Cardiac fibroblast (primary cell): ENCODE data around the gene IFITM1.

Source experiments
- DNase-seq, 2 donors: peaks; one replicate each; pipeline versions ENCODE4 v3.0.0 to v3.0.0-alpha.2; 2010; ENCODE audit warnings: low read depth in 2 of 2
- H3K4me3 ChIP-seq, 2 donors: replicated peaks in 1 of 2; 1 replicate in 1 of 2; 2 replicates in 1 of 2; pipeline ENCODE4 v1.5.1; 2011; ENCODE audit warnings: low read depth in 2 of 2, low read length in 2 of 2, mild to moderate bottlenecking in 2 of 2, moderate library complexity in 1 of 2
- TF ChIP-seq, protein P1 (sequence below): IDR thresholded peaks from one replicate; pipeline ENCODE4 v1.5.1; 2011; ENCODE audit warnings: low read depth, mild to moderate bottlenecking, low read length, inconsistent platforms

IFITM1 gene

DNA sequence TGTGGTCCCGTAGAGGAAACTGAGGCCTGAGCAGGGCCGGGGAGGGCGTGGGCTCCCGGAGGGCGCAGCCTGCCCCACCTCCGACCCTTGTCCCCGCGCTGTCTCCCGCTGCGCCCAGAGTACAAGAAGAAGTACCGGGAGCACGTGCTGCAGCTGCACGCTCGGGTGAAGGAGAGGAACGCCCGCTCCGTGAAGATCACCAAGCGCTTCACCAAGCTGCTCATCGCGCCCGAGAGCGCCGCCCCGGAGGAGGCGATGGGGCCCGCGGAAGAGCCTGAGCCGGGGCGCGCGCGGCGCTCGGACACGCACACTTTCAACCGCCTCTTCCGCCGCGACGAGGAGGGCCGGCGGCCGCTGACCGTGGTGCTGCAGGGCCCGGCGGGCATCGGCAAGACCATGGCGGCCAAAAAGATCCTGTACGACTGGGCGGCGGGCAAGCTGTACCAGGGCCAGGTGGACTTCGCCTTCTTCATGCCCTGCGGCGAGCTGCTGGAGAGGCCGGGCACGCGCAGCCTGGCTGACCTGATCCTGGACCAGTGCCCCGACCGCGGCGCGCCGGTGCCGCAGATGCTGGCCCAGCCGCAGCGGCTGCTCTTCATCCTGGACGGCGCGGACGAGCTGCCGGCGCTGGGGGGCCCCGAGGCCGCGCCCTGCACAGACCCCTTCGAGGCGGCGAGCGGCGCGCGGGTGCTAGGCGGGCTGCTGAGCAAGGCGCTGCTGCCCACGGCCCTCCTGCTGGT is 33.7 kb upstream of the IFITM1 start:
- peak; percentile 40 to 42 for DNase-seq
- TF ChIP-seq, protein P1, sequence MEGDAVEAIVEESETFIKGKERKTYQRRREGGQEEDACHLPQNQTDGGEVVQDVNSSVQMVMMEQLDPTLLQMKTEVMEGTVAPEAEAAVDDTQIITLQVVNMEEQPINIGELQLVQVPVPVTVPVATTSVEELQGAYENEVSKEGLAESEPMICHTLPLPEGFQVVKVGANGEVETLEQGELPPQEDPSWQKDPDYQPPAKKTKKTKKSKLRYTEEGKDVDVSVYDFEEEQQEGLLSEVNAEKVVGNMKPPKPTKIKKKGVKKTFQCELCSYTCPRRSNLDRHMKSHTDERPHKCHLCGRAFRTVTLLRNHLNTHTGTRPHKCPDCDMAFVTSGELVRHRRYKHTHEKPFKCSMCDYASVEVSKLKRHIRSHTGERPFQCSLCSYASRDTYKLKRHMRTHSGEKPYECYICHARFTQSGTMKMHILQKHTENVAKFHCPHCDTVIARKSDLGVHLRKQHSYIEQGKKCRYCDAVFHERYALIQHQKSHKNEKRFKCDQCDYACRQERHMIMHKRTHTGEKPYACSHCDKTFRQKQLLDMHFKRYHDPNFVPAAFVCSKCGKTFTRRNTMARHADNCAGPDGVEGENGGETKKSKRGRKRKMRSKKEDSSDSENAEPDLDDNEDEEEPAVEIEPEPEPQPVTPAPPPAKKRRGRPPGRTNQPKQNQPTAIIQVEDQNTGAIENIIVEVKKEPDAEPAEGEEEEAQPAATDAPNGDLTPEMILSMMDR: no peak
- no peak overlapping the region for H3K4me3 ChIP-seq

DNA sequence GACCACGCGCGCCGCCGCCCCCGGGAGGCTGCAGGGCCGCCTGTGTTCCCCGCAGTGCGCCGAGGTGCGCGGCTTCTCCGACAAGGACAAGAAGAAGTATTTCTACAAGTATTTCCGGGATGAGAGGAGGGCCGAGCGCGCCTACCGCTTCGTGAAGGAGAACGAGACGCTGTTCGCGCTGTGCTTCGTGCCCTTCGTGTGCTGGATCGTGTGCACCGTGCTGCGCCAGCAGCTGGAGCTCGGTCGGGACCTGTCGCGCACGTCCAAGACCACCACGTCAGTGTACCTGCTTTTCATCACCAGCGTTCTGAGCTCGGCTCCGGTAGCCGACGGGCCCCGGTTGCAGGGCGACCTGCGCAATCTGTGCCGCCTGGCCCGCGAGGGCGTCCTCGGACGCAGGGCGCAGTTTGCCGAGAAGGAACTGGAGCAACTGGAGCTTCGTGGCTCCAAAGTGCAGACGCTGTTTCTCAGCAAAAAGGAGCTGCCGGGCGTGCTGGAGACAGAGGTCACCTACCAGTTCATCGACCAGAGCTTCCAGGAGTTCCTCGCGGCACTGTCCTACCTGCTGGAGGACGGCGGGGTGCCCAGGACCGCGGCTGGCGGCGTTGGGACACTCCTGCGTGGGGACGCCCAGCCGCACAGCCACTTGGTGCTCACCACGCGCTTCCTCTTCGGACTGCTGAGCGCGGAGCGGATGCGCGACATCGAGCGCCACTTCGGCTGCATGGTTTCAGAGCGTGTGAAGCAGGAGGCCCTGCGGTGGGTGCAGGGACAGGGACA is 32.9 kb upstream of the IFITM1 start:
- H3K4me3 ChIP-seq: no peak overlapping the region
- TF ChIP-seq, protein P1: no peak
- no peak for DNase-seq

DNA sequence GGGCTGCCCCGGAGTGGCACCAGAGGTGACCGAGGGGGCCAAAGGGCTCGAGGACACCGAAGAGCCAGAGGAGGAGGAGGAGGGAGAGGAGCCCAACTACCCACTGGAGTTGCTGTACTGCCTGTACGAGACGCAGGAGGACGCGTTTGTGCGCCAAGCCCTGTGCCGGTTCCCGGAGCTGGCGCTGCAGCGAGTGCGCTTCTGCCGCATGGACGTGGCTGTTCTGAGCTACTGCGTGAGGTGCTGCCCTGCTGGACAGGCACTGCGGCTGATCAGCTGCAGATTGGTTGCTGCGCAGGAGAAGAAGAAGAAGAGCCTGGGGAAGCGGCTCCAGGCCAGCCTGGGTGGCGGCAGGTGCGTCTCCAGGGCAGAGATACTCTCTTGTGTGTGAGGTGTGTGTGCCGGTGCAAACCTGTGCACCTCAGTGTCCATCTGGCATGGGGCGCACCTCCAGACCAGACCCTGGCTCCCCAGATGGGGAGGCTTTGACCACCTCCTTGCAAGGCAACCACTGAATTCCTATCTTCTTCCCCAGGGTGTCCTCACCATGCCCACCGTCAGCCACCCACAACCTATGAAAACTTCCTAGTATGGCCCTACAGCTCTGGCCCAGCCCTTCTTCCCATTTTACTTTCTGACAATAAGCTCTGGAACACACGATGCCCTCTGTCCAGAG is 32.2 kb upstream of the IFITM1 start:
- TF ChIP-seq, protein P1: no peak
- H3K4me3 ChIP-seq: no peak overlapping the region
- DNase-seq: no peak

DNA sequence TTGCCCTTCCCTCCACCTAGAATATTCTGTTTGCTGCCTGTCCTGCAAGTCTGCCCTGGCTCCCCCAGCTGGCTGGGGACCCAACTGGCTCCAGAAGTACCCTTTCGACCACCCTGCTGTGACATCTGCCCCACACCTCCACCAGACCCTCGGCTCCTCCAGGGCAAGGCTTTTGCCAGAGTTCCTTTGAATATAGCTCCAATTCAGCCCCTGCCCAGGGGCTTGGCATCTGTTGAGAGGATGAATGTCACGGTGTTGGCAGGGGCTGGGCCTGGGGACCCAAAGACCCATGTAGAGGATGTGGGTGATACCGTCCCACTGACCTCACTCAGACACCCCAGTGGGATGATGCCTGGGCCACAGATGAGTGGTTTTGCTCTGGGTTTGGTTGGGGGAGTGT is 31.7 kb upstream of the IFITM1 start:
- H3K4me3 ChIP-seq: no peak overlapping the region
- TF ChIP-seq, protein P1: no peak
- DNase-seq: no peak

DNA sequence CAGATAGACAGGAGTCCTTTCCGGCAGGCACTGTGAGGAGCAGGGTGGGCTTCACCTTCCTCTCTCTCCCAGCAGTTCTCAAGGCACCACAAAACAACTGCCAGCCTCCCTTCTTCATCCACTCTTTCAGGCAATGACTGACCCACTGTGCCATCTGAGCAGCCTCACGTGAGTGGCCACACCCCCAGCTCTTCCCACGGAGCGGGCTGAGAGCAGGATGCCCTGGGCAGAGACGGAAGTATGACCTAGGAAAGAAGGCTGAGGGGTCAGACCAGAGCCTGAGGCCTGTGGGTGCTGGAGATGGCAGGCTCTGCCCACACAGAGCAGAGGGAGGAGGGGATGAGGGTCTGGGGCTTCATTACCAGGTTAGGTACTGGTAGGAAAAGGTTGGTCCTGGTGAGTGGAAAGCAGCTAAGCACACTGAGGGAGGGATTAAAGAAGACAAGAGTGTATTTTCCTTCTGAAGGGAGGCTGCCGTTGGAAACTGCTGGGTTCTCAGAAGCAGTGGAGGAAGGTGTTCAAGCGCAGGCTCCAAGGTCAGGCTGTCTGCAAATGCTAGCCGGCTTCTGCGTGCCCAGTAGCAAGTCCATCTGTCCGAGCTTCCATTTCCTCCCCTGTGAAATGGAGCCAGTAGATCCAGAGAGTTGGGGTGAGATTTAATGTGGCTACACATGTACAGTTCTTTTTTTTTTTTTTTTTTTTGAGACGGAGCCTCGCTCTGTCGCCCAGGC is 31.0 kb upstream of the IFITM1 start:
- H3K4me3 ChIP-seq: no peak overlapping the region
- DNase-seq: no peak
- TF ChIP-seq, protein P1: no peak

DNA sequence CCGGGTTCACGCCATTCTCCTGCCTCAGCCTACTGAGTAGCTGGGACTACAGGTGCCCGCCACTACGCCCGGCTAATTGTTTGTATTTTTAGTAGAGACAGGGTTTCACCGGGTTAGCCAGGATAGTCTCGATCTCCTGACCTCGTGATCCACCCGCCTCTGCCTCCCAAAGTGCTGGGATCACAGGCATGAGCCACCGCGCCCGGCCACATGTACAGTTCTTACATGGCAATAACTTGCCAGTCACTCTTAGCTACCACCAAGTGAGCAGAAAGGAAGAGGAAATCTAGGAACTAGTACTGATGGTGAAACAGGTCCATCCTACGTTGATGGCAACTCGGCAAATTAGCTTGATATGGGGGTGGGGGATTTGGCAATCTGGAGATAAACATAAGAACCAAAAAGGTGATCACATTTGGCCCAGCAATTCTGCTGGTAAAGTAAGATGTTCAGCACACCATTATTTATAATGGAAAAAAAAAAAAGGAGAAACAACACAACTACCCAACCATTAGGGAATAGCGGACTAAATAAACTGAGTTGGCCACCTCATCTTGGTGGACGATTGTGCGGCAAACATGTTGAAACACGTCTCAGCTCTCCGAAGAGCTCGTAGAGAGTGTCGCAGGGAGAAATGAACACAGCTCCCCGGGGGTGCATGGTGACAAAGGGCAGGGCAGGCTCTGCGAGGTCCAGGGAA is 30.3 kb upstream of the IFITM1 start:
- TF ChIP-seq, protein P1: no peak
- no peak for DNase-seq
- no peak overlapping the region for H3K4me3 ChIP-seq
